ENCODE results near the gene KIAA1217. TPM values are rescaled to one million over a fixed set of nuclear protein-coding genes. Genes with fewer than 3 reads are reported as not detected.

KIAA1217 gene
- total RNA-seq, 2 experiments from 2014 or later: 0.31 to 1.1 TPM

- Mint-ChIP-seq H3K36me3 (peaks cover 5% of the 10 kb centered on the region), H3K4me1 (ENCODE audit: low read depth) (no peaks in the 10 kb centered on the region), H3K4me3 (no peak overlapping the region), H3K9me3 (no peaks in the 10 kb centered on the region), H3K27ac (no peak overlapping the region), H3K27me3 (peaks cover 4% of the 10 kb centered on the region)
- CTCF ChIA-PET: interaction anchor here (3.1 kb wide), 1 partner anchor 38 kb away, joined by 8 read pairs; no protein-coding TSS in a partner anchor
- no peak for DNase-seq
- intact Hi-C loops (cut with micrococcal nuclease): no loop called here
- POLR2A ChIA-PET: no interaction called here
These were observed 371.0 kb downstream of the KIAA1217 start for GRCh38 chr10:24579906-24580305.

GRCh38 chr10:24589265-24589664 is 380.3 kb downstream of the KIAA1217 start:
- H3K27me3 Mint-ChIP-seq: no peaks in the 10 kb centered on the region
- no peak for DNase-seq
- H3K4me3 Mint-ChIP-seq: no peak overlapping the region
- intact Hi-C loops (cut with micrococcal nuclease): no loop called here
- peaks cover 5% of the 10 kb centered on the region for H3K4me1 Mint-ChIP-seq (ENCODE audit: low read depth)
- H3K27ac Mint-ChIP-seq: no peak overlapping the region
- POLR2A ChIA-PET: no interaction called here
- H3K36me3 Mint-ChIP-seq: peaks cover 47% of the 10 kb centered on the region
- no peaks in the 10 kb centered on the region for H3K9me3 Mint-ChIP-seq
- CTCF ChIA-PET: no interaction called here

DNA sequence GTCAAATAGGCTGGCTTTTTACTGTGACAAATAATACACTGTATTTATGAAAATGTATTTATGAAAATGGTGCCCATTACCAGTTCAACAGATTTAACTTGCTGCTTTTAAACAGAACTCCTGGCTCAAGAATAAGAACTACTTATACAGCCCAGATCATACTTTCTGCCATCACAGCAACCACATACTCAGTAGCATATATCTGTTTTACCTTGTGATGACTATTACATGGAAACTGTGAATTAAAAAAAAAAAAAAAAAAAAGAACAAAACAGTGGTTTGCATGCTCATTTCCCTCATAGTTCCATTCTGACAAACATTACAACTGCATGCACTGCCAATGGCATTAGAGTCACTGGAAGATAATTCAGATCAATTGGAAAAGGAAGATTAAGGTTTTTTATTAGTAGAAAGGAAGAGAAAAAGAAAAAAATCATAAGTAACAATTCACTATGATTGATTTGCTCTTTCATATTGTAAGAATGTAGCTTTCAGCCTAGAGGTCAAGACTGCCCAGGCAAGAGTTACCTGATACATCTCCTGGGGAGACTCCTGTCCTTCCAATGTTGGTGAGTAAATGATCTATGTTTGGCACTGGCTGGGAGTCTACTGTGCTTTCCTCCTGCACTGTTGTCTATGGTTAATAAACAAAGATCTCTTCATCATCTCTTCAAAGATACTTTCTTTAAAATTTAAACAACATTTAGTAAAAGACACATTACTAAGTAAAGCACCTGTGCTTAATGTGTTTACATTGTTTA is 381.9 kb downstream of the KIAA1217 start:
- intact Hi-C loops (cut with micrococcal nuclease): loop anchor here (1.0 kb wide), 1 partner anchor 12 kb away; no protein-coding TSS in a partner anchor
- CTCF ChIA-PET: interaction anchor here (1.0 kb wide), 1 partner anchor 71 kb away, joined by 3 read pairs; no protein-coding TSS in a partner anchor
- no peaks in the 10 kb centered on the region for H3K27me3 Mint-ChIP-seq
- H3K9me3 Mint-ChIP-seq: no peaks in the 10 kb centered on the region
- no peak overlapping the region for H3K27ac Mint-ChIP-seq
- H3K4me1 Mint-ChIP-seq (ENCODE audit: low read depth): peaks cover 5% of the 10 kb centered on the region
- H3K36me3 Mint-ChIP-seq: peaks cover 35% of the 10 kb centered on the region
- POLR2A ChIA-PET: no interaction called here
- no peak for DNase-seq
- H3K4me3 Mint-ChIP-seq: no peak overlapping the region

DNA sequence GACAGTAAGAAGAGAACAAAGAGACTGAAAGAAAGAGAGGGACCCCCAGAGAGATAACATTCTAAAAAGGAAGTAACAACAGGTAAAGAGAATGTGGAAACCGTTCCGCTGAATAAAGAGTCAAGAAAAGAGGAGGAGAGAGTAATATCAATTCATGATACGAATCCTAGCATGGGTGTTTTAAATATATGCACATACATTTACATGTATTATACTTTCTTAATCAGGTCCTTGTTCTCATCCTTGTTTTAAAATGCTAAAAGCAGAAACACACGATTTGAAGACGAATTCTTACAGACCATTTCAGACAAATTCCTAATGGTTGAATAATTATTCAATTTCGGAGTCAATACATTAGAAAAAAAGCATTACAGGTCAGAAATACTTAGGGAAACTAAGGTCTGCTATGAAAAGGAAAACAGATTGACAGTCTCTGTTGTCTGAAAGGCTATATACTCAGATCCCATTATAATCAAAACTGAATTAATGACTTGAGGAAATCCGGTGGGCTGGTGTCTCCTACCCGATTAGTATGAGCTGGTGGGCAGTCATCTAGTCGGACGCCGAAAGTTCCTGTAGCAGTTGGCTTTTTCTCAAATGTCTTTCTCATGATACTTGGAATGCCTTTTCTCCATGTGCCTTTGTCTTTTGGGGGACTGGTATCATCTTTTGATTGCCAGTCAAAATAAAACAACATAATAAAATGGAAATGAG is 387.4 kb downstream of the KIAA1217 start:
- H3K4me1 Mint-ChIP-seq (ENCODE audit: low read depth): no peaks in the 10 kb centered on the region
- H3K27me3 Mint-ChIP-seq: no peaks in the 10 kb centered on the region
- H3K4me3 Mint-ChIP-seq: no peak overlapping the region
- intact Hi-C loops (cut with micrococcal nuclease): no loop called here
- DNase-seq: no peak
- H3K9me3 Mint-ChIP-seq: no peaks in the 10 kb centered on the region
- H3K27ac Mint-ChIP-seq: no peak overlapping the region
- ChIA-PET CTCF (no interaction called here), POLR2A (no interaction called here)
- H3K36me3 Mint-ChIP-seq: peaks cover 35% of the 10 kb centered on the region

DNA sequence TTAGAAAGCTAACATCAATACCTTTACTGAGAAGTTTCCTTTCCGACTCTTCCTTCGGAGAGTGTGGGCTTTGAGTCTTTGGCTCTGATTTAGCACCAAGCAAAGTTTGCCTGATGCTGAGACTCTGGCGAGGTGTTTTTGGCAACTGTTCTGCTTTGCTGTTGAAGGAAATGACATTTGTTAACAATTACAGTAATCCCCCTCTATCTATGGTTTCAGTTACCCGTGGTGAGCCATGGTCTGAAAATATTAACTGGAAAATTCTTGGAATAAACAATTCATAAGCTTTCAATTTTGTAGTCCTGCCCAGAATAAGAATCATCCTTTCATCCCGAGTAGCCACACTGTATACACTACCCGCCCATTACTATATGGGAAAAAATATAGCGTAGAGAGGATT is 388.5 kb downstream of the KIAA1217 start:
- peaks cover 29% of the 10 kb centered on the region for H3K36me3 Mint-ChIP-seq
- CTCF ChIA-PET: interaction anchor here (1.3 to 1.9 kb wide), 2 partner anchors 20 to 483 kb away, joined by 3 to 8 read pairs; no protein-coding TSS in a partner anchor

More for the DNA sequence above, 388.5 kb downstream of the KIAA1217 start:
- Mint-ChIP-seq H3K9me3 (no peaks in the 10 kb centered on the region), H3K27ac (no peak overlapping the region), H3K4me1 (ENCODE audit: low read depth) (peaks cover 3% of the 10 kb centered on the region), H3K27me3 (no peaks in the 10 kb centered on the region), H3K4me3 (no peak overlapping the region)
- POLR2A ChIA-PET: no interaction called here
- intact Hi-C loops (cut with micrococcal nuclease): no loop called here
- no peak for DNase-seq

Small RNA genes lying within 50 kb of the gene (microRNA-seq; reads per million reads assigned to microRNA genes)
- gene MIR603 (ENCODE audit: borderline microRNAs expressed, borderline number of aligned reads, borderline replicate concordance): not detected

All from activated CD4-positive, alpha-beta memory T cell treated with anti-CD3 and anti-CD28 coated beads for 36 hours (primary cell).